HepG2 (cell line): Measurements from ENCODE around the gene LAMA5. TPM values are rescaled to one million over a fixed set of nuclear protein-coding genes. Genes with fewer than 3 reads are reported as not detected.
A peak's percentile ranks its signal among the peaks of the same experiment; 100 is the strongest.

ENCODE experiments used
- AHR ChIP-seq: IDR thresholded peaks from 2 replicates; pipeline ENCODE4 v1.6.1; 2018; ENCODE audit warnings: missing genetic modification reagents, missing compliant biosample characterization
- CCDC6 ChIP-seq: sonication (generic); formaldehyde crosslinking; IDR thresholded peaks from 2 replicates; pipeline ENCODE4 v1.8.1; 2022; ENCODE audit warnings: mild to moderate bottlenecking, missing genetic modification reagents, moderate library complexity
- CEBPB ChIP-seq: IDR thresholded peaks from 2 replicates; pipeline ENCODE4 v1.6.1; 2011; ENCODE audit warnings: low read depth, low read length, improper control_type of control experiment, borderline replicate concordance
- KLF16 ChIP-seq, 2 experiments: sonication (generic) in 1 of 2; formaldehyde crosslinking in 1 of 2; IDR thresholded peaks; 2 replicates each; pipeline versions ENCODE4 v1.6.1 to v1.8.0; 2016 to 2023; ENCODE audit warnings: missing genetic modification reagents in 2 of 2, missing compliant biosample characterization in 1 of 2
- MXD4 ChIP-seq: IDR thresholded peaks from 2 replicates; pipeline ENCODE4 v1.6.1; 2016; ENCODE audit warnings: mild to moderate bottlenecking, missing biosample characterization, missing genetic modification reagents
- NFKB2 ChIP-seq: sonication (generic); formaldehyde crosslinking; IDR thresholded peaks from 2 replicates; pipeline ENCODE4 v1.4.0; 2020; ENCODE audit warnings: missing genetic modification reagents, borderline replicate concordance
- REST ChIP-seq, 2 experiments: IDR thresholded peaks; 2 replicates each; pipeline ENCODE4 v1.6.1; 2011 to 2012; ENCODE audit warnings: low read length in 2 of 2, borderline replicate concordance in 1 of 2, low read depth in 1 of 2, mild to moderate bottlenecking in 1 of 2, moderate library complexity in 1 of 2
- TBP ChIP-seq: sonication (generic); formaldehyde crosslinking; IDR thresholded peaks from 2 replicates; pipeline ENCODE4 v1.5.0; 2020; ENCODE audit warnings: missing genetic modification reagents
- ZNF121 ChIP-seq: sonication (generic); formaldehyde crosslinking; IDR thresholded peaks from 2 replicates; pipeline ENCODE4 v1.5.0; 2020; ENCODE audit warnings: mild to moderate bottlenecking, missing genetic modification reagents
- ZNF142 ChIP-seq: sonication (generic); formaldehyde crosslinking; IDR thresholded peaks from 2 replicates; pipeline ENCODE4 v1.4.0; 2020; ENCODE audit warnings: missing genetic modification reagents
- ZNF569 ChIP-seq: sonication (generic); formaldehyde crosslinking; IDR thresholded peaks from 2 replicates; pipeline ENCODE4 v1.5.0; 2020; ENCODE audit warnings: mild to moderate bottlenecking, missing genetic modification reagents, moderate library complexity, borderline replicate concordance
- ZNF646 ChIP-seq: sonication (generic); formaldehyde crosslinking; IDR thresholded peaks from 2 replicates; pipeline ENCODE4 v1.9.0; 2021; ENCODE audit warnings: mild to moderate bottlenecking, missing genetic modification reagents
- polyA plus RNA-seq, 8 experiments: library from polyadenylated mRNA; depleted of rRNA in 3 of 8; stranded (reverse) in 7 of 8; unstranded in 1 of 8; fragments of >200 nt; fragmentation: Illumina TruSeq in 4 of 8; extraction: Trizol in 4 of 8; gene quantifications; 2 replicates each; pipeline versions ENCODE4 v1.2.1 to v1.2.3, GENCODE V29; 2011 to 2016; ENCODE audit warnings: low read depth in 4 of 8, missing spikeins in 1 of 8, mixed read lengths in 1 of 8; ENCODE audit not compliant: insufficient read depth in 1 of 8
- total RNA-seq, 5 experiments: library from RNA; depleted of rRNA; stranded (reverse); fragments of >200 nt; fragmentation: Illumina TruSeq; extraction: Trizol; gene quantifications; 2 replicates each; pipeline ENCODE4 v1.2.3, GENCODE V29; 2016; ENCODE audit warnings: low read depth in 1 of 5

The LAMA5 gene
- total and polyA plus RNA-seq, 2 of the 13 experiments (the other 11 are each of a cell fraction or from before 2014, with no cell fraction given) = 21.0 to 44.7 TPM

- TF ChIP-seq ZNF646 (CRISPR knock-in tag) (no peak), REST (IDR thresholded peaks at IDR 0.05; ENCODE audit: borderline replicate concordance in 1 of 2, low read depth in 1 of 2, low read length in 2 of 2) (no peak; a peak in 1 of 4 replicates), MXD4 (CRISPR knock-in tag) (peak; percentile 43; the same call in 1 of the 2 replicates), CEBPB (no peak), KLF16 (CRISPR knock-in tag; IDR thresholded peaks at IDR 0.05) (peak in 1 of 2 experiments; percentile 93; a peak in 2 of 4 replicates), CCDC6 (CRISPR knock-in tag) (peak; percentile 37; the same call in 1 of the 2 replicates), ZNF569 (CRISPR knock-in tag) (no peak), NFKB2 (CRISPR knock-in tag) (no peak), ZNF142 (CRISPR knock-in tag) (peak; percentile 72), TBP (CRISPR knock-in tag) (no peak; the same call in 1 of the 2 replicates), AHR (CRISPR knock-in tag) (peak; percentile 66; the same call in 1 of the 2 replicates), ZNF121 (CRISPR knock-in tag) (peak; percentile 90)
These were observed 64.6 kb downstream of the LAMA5 start, which contains the start of gene ADRM1 (continued) for GRCh38 chr20:62302341-62303061.
